PC-9 (cell line): Measurements from ENCODE around the gene KCNK6.

Experiments
- EZH2 ChIP-seq: fragments of 200-600 bp; sonication (generic); IDR thresholded peaks from 2 replicates; pipeline ENCODE4 v1.8.0; 2017; ENCODE audit warnings: antibody characterized with exemption, low read depth
- TF ChIP-seq, protein P1 (sequence below): fragments of 200-600 bp; sonication (generic); conservative IDR thresholded peaks from 2 replicates; pipeline ENCODE4 v1.6.1; 2017; ENCODE audit warnings: mixed run types, antibody characterized with exemption, mild to moderate bottlenecking, moderate library complexity

- TF ChIP-seq, protein P1, sequence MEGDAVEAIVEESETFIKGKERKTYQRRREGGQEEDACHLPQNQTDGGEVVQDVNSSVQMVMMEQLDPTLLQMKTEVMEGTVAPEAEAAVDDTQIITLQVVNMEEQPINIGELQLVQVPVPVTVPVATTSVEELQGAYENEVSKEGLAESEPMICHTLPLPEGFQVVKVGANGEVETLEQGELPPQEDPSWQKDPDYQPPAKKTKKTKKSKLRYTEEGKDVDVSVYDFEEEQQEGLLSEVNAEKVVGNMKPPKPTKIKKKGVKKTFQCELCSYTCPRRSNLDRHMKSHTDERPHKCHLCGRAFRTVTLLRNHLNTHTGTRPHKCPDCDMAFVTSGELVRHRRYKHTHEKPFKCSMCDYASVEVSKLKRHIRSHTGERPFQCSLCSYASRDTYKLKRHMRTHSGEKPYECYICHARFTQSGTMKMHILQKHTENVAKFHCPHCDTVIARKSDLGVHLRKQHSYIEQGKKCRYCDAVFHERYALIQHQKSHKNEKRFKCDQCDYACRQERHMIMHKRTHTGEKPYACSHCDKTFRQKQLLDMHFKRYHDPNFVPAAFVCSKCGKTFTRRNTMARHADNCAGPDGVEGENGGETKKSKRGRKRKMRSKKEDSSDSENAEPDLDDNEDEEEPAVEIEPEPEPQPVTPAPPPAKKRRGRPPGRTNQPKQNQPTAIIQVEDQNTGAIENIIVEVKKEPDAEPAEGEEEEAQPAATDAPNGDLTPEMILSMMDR: no peak
- TF ChIP-seq EZH2: no peak
These were observed 985 bp upstream of the KCNK6 start for GRCh38 chr19:38318660-38319059.
